Measurements from ENCODE around the gene MYH7.

The MYH7 gene

DNA sequence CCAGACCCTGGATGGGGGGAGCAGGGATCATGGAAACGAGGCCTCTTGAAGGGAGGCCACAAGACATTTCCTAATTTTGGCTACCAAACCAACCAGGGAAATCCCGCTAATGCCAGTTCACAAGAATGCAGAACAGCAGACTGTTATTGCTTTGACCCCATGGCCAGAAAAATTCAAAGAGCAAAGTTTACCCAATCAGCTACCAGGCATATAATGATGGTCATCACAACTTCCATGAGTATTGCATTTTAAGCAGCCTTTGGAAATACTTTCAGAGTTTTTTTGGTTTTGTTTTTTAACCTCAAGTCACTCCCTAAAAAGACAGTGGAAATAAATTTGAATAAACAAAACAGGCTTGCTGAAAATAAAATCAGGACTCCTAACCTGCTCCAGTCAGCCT is 63.0 kb downstream of the MYH7 start, which contains the start of gene IL25:
IL25 (plus strand) TSS at position 301 of the 400 bp plus-strand sequence.
- TF ChIP-seq, protein P1, sequence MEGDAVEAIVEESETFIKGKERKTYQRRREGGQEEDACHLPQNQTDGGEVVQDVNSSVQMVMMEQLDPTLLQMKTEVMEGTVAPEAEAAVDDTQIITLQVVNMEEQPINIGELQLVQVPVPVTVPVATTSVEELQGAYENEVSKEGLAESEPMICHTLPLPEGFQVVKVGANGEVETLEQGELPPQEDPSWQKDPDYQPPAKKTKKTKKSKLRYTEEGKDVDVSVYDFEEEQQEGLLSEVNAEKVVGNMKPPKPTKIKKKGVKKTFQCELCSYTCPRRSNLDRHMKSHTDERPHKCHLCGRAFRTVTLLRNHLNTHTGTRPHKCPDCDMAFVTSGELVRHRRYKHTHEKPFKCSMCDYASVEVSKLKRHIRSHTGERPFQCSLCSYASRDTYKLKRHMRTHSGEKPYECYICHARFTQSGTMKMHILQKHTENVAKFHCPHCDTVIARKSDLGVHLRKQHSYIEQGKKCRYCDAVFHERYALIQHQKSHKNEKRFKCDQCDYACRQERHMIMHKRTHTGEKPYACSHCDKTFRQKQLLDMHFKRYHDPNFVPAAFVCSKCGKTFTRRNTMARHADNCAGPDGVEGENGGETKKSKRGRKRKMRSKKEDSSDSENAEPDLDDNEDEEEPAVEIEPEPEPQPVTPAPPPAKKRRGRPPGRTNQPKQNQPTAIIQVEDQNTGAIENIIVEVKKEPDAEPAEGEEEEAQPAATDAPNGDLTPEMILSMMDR (conservative IDR thresholded peaks at IDR 0.05; ENCODE audit: low read length) = no peak
- no peak for DNase-seq (ENCODE audit: low read depth)
- no peak within 1 kb of the TSS for H3K4me3 ChIP-seq (ENCODE audit: low read length)

DNA sequence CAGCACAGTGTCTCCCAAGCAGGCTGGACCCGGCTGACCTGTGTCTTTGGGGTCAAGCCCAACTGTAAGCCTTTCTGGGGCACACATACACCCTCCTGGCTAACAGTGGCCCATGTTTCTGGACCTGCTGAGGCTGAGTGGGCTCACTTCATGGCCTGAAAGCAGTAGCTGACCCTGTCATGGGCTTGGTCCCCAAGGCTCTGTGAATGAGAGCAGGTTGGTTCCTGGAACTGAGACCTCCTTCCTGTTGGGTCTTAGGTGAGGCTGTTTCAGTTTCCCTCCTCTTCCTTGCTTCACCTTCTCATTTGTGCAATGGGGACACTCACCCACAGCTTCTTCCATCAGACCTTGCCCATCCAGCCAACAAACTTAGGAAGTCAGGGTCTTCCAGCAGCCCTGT is 63.6 kb downstream of the MYH7 start:
- no peak for DNase-seq (ENCODE audit: low read depth)
- TF ChIP-seq, protein P1 (conservative IDR thresholded peaks at IDR 0.05; ENCODE audit: low read length) = no peak
- H3K4me3 ChIP-seq (ENCODE audit: low read length) = no peak overlapping the region

DNA sequence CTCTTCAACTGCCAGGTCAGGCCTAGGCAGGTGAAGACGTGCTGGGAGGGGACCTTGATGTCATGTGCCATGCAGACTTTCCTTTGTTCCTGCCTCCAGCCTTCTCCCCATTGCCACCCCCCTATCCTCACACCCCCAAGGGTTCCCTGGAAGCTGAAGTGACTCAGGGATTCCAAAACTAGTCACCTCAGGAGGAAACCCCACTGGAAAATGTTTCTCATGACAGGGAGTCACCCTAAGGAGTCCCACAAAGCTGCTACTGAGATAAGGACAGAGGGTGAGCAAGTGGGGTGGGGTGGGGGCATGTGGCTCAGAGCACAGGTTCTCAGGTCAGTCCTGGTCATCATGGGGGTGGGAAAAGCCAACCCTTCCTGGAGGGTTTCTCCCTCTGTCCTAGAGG is 65.2 kb downstream of the MYH7 start:
- H3K4me3 ChIP-seq (ENCODE audit: low read length) = no peak overlapping the region
- TF ChIP-seq, protein P1 (conservative IDR thresholded peaks at IDR 0.05; ENCODE audit: low read length) = no peak
- no peak for DNase-seq (ENCODE audit: low read depth)

DNA sequence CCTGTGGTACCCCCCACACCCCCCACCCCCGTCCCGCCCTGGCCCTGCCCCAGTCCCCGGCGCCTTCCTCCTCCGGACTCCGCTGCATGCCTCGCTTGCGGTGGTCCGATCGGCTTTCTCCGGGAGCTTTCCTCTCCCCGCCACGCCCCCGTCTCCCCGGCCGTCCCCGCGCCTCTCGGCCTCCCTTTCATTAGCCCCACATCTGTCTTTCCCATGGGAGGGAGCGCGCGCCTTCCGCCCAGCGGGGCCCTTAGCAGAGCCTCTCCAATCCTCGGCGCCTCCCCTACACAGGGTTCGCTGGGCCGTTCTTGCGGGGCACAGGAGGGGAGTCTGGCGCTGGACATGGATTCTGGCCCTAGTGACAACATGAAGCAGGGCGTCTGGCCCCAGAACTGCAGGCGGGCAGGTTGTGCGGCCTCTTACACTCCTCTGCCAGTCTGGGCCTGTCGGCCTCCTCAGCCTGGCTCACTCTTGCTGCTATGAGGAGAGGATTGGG is 69.0 kb downstream of the MYH7 start:
- peak; percentile 54 for DNase-seq (ENCODE audit: low read depth)
- peak overlapping the region; percentile 56 for H3K4me3 ChIP-seq (ENCODE audit: low read length)
- TF ChIP-seq, protein P1 (conservative IDR thresholded peaks at IDR 0.05; ENCODE audit: low read length) = no peak

DNA sequence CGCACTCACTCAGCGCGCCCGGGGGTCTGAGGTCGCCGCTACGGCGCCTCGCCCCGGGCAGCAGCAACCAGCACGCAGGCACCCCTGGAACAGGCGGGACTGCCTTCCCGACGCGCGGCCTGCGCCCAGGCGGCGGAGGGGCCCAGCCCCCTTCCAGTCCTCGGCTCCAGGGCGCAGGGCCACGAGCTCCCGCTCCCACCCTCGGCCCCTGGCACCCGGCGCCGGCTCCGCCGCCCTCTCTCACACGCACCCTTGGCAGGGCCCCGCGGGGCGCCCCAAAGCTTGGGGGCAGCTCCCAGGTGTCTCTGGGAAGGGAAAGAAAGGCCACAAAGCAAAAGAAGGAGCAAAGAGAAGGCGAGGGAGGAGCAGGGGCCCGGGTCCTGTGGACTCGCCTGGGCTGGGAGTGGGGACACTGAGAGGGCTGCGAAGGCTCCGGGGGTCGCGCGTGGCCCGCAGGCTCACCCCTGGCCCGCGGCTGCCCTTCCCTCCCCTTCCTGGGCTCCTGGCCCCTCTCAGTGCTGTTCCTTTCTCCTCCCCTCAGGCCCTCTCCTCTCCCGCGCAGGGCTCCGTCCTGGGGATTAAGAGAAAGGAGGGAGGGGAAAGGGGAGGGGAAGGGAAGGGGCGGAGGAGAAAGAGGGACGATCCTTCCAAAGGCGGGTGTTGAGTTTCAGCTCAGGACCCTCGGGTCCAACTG is 69.6 kb downstream of the MYH7 start:
- H3K4me3 ChIP-seq (ENCODE audit: low read length) = peak overlapping the region; percentile 56
- TF ChIP-seq, protein P1 (conservative IDR thresholded peaks at IDR 0.05; ENCODE audit: low read length) = no peak
- DNase-seq (ENCODE audit: low read depth) = no peak

DNA sequence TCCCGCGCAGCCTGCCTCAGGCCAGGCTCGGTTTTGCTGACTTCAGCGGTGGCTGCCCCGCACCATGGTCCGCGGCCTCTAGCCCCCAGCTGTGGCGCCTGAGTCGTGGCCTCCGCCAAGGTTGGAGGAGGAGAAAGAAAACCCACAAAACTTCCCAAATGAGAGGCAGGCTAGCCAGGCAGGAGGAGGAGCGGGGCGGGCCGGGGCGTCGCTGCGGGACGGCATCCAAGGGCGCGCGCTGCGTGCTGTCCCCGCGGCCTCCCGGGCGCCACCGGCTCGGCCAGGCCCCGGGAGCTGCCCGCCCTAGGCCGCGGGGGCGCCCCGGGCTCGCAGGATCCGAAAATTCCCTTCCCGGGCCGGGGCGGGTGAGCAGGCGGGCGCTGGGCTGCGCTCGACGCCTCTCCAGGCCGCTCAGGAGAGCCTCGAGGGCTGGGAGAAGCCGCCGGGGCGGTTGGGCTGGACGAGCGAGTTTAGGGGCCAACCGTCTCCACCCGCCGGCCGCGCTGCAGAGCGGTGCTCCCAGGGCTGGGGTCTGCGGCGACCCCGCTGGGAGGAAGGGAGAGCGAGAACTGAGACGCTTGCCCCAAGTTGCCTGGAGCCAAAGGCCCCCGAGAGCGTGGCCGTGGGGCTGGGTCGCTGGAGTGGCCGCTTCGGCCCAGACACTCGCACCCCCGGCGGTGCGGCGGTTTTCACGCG is 70.3 kb downstream of the MYH7 start, which contains the start of gene EFS:
EFS (minus strand) TSS at position 137 of the 696 bp plus-strand sequence. CDS start 147 bp downstream, outside the sequence.
- TF ChIP-seq, protein P1 (conservative IDR thresholded peaks at IDR 0.05; ENCODE audit: low read length) = no peak
- peak within 1 kb of the TSS; percentile 66 for H3K4me3 ChIP-seq (ENCODE audit: low read length)
- DNase-seq (ENCODE audit: low read depth) = peak; percentile 38

Measured in AG10803 (cell line).